Panc1 (cell line): ENCODE data around the gene SGCA. TPM values are rescaled to one million over a fixed set of nuclear protein-coding genes. Genes with fewer than 3 reads are reported as not detected.

Experiments used
- ATAC-seq: fragments of 200-7000 bp; cut with Tn5 transposase; 2 replicates; pipeline ENCODE4 v1.9.1; 2020; ENCODE audit warnings: mild to moderate bottlenecking, moderate library complexity
- BruUV-seq: library from RNA; stranded (reverse); fragments of 400-500 nt; replicated peaks from 2 replicates; lab custom pipeline; 2021; lab: Mats Ljungman, UMichigan
- CTCF ChIA-PET: fragments of 300-600 bp; sonication (Branson Sonifier 250); formaldehyde crosslinking; loops from one replicate; lab custom pipeline; 2022; ENCODE audit warnings: antibody characterized with exemption; lab: Charles Lee
- POLR2A ChIA-PET: fragments of 300-600 bp; sonication (Branson Sonifier 250); formaldehyde crosslinking; loops from one replicate; lab custom pipeline; 2022; ENCODE audit warnings: antibody characterized with exemption; lab: Charles Lee
- DNase-seq: peaks from one replicate; pipeline ENCODE4 v3.0.0-alpha.2; 2010; ENCODE audit warnings: low read depth, low spot score
- H3K27ac ChIP-seq: 2 replicates; pipeline ENCODE4 v1.5.1; 2011; ENCODE audit warnings: mild to moderate bottlenecking, low read length, inconsistent platforms
- H3K27me3 ChIP-seq: fragments of 200-500 bp; sonication (Bioruptor generic); 2 replicates; pipeline ENCODE4 v1.6.0; 2014; ENCODE audit warnings: low read length, inconsistent platforms; ENCODE audit not compliant: control insufficient read depth, insufficient read depth
- H3K36me3 ChIP-seq: fragments of 200-500 bp; sonication (Bioruptor generic); 2 replicates; pipeline ENCODE4 v1.5.1; 2014; ENCODE audit warnings: inconsistent platforms, mild to moderate bottlenecking, low read length, moderate library complexity; ENCODE audit not compliant: control insufficient read depth, insufficient read depth
- H3K4me1 ChIP-seq: 2 replicates; pipeline ENCODE4 v1.5.1; 2011; ENCODE audit warnings: inconsistent platforms, mild to moderate bottlenecking, low read length, moderate library complexity; ENCODE audit not compliant: control insufficient read depth, insufficient read depth
- H3K4me3 ChIP-seq, 2 experiments: 2 replicates each; pipeline ENCODE4 v1.5.1; 2011 to 2012; ENCODE audit warnings: low read depth in 2 of 2, low read length in 2 of 2, mild to moderate bottlenecking in 2 of 2, inconsistent platforms in 1 of 2, moderate library complexity in 1 of 2
- H3K9me3 ChIP-seq: fragments of 200-500 bp; sonication (Bioruptor generic); 2 replicates; pipeline ENCODE4 v1.5.1; 2014; ENCODE audit warnings: low read depth, mild to moderate bottlenecking, inconsistent platforms, low read length, moderate library complexity; ENCODE audit not compliant: control insufficient read depth, insufficient read depth
- POLR2AphosphoS5 ChIP-seq: IDR thresholded peaks from 2 replicates; pipeline ENCODE4 v1.6.1; 2012; ENCODE audit warnings: mild to moderate bottlenecking, low read depth, low read length, moderate library complexity
- SIN3A ChIP-seq: IDR thresholded peaks from 2 replicates; pipeline ENCODE4 v1.6.1; 2012; ENCODE audit warnings: low read depth, mild to moderate bottlenecking, low read length, moderate library complexity, borderline replicate concordance; ENCODE audit not compliant: insufficient read depth
- TCF7L2 ChIP-seq: IDR thresholded peaks from 2 replicates; pipeline ENCODE4 v1.6.1; 2011; ENCODE audit warnings: mild to moderate bottlenecking, low read depth, low read length, inconsistent platforms
- in situ Hi-C: cut with HindIII; loops from 2 replicates; pipeline ENCODE4 v1.10.0; 2016; ENCODE audit warnings: low sequenced_read_pairs, low pct_unique_long_range_greater_than_20kb
- intact Hi-C: fragments of 100-400 bp; cut with micrococcal nuclease; formaldehyde crosslinking; loops from one replicate; pipeline ENCODE4 v1.10.0; 2022; ENCODE audit not compliant: unreplicated experiment
- total RNA-seq: library from RNA; stranded (reverse); gene quantifications from one replicate; pipeline ENCODE4 v1.2.1, GENCODE V29; 2021; ENCODE audit not compliant: unreplicated experiment
- TF ChIP-seq, protein P1 (sequence below): fragments of 450-650 bp; IDR thresholded peaks from 2 replicates; pipeline ENCODE4 v1.5.1; 2017; ENCODE audit warnings: mild to moderate bottlenecking
- TF ChIP-seq, protein P2 (sequence below), 2 experiments: IDR thresholded peaks; 2 replicates each; pipeline ENCODE4 v1.6.1; 2011 to 2012; ENCODE audit warnings: low read depth in 2 of 2, control low read depth in 1 of 2, low read length in 1 of 2, mild to moderate bottlenecking in 1 of 2, moderate library complexity in 1 of 2; ENCODE audit not compliant: insufficient read depth in 1 of 2

Gene SGCA
- total RNA-seq, 1 experiment from 2014 or later: not detected

DNA sequence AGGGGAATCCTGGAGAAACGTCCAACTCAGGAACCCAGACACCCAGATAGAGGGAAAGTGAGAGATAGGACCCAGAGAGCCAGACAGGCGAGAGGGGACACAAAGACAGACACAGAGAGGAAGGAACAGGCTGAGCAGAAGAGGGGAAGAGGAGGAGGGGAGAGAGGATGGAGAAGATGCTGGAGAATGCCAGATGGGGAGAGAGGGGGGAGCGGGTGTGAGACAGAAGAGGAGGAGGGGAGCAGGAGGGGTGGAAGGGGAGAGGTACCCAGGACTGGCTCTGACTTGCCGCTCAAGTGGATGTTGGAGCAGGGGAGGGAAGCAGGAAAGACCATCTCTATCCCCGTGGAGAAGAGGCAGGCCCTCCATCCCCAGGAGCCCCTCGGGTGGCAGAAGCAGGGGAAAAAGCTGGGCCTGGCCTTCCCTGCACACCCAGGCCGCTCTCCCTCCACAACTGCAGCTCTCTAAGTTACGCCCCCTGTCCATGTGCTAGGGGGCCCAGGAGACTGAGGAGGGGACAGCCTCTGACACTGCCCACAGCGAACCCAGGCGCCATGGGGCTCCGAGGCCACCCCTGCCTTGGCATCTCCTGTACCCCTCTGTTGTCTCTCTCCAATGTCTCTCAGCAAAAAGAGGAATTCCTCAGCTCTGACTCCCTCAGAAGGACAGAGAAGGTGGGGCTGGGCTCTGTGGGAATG is 20.1 kb upstream of the SGCA start:
- H3K36me3 ChIP-seq: peaks cover 17% of the 10 kb centered on the region; the same call in 1 of the 2 replicates
- in situ Hi-C loops (no loop called here), intact Hi-C loops (no loop called here)
- ATAC-seq: no peak
- DNase-seq: no peak
- H3K4me3 ChIP-seq: no peak overlapping the region
- POLR2A ChIA-PET: no interaction called here
- H3K27ac ChIP-seq: no peak overlapping the region
- no peak for TF ChIP-seq SIN3A
- no peaks in the 10 kb centered on the region for H3K9me3 ChIP-seq
- peaks cover 23% of the 10 kb centered on the region for H3K4me1 ChIP-seq
- no peaks in the 10 kb centered on the region for H3K27me3 ChIP-seq
- CTCF ChIA-PET: interaction anchor here (0.7 kb wide), 2 partner anchors 15 to 51 kb away, joined by 5 to 7 read pairs; no protein-coding TSS in a partner anchor
- no TSS peak for BruUV-seq

DNA sequence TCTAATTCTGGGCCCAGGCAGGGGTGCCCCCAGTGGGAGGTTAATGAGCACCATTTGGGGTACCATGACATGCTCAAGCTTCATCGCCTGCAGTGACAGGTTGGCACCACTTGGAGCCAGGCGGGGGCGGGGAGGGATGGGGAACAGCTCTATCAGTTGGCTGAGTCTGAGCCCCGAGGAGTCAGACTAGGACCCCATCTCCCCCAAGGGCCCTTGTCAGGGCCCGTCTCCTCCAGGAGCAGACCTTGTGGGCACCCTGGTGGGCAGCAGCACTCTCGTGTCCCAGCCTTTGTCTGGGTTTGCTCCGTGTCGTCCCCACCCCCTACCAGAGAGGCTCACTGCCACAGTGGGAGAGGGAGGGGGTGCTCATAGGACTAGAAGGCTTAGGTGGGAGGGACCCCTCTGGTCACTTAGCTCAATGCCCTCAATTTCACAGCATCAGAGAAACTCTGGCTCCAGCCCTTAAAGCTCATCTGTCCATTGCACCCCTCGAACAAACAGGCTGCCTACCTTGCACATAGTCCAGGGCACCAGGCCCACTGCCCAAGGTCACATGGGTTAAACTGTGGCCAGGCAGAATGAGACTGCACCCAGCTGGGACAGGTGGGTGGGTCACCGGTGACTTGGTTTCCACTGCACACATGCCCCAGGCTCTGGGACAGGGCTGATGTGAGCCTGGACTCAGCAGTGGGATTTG is 19.4 kb upstream of the SGCA start:
- BruUV-seq: no TSS peak
- ATAC-seq (no peak), DNase-seq (no peak)
- Histone ChIP-seq H3K36me3 (peaks cover 19% of the 10 kb centered on the region; the same call in 1 of the 2 replicates), H3K4me3 (peak overlapping the region; percentile 70 to 97), H3K27ac (peak overlapping the region; percentile 79), H3K27me3 (no peaks in the 10 kb centered on the region), H3K4me1 (peaks cover 26% of the 10 kb centered on the region), H3K9me3 (no peaks in the 10 kb centered on the region)
- CTCF ChIA-PET: interaction anchor here (0.7 kb wide), 2 partner anchors 15 to 52 kb away, joined by 5 to 7 read pairs; no protein-coding TSS in a partner anchor
- in situ Hi-C loops: no loop called here
- no peak for TF ChIP-seq SIN3A
- POLR2A ChIA-PET: no interaction called here
- intact Hi-C loops: no loop called here

DNA sequence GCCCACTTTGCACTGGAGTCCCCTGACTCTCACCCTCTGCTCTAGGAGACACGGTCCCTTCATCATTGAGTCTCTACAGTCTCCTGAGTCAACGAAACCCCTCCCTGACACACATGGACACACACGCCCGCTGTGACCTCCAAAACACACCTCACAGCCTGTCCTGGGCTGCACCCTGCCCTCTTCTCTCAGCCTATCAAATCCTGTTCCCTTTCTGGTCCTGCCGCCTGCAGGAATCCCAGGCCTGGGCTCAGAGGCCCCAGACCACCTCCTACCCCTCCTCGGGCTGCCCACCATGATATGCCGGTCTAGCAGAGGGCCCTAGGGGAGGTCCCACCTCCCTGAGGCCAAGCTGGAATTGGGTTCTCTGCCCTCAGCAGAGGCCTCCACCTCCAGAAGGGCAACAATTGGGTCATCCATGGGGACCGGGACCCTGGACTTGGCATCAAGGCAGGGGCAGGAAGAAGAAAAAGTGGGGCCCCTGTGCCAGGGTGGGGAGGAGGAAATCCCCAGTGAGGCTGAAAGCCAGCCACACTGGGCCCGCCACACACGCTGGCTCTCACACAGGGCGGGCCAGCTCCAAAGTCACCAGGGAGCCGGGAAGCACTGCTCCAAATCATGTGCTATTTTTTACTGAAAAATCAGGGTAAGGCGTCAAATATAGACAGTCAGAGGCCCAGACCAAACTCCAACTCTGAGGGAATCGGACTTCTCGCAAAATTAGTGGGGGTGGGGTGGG is 18.7 kb upstream of the SGCA start:
- no TSS peak for BruUV-seq
- Histone ChIP-seq H3K4me1 (peaks cover 30% of the 10 kb centered on the region), H3K9me3 (no peaks in the 10 kb centered on the region), H3K27me3 (no peaks in the 10 kb centered on the region), H3K27ac (peak overlapping the region; percentile 79), H3K4me3 (peak overlapping the region; percentile 70 to 97), H3K36me3 (peaks cover 21% of the 10 kb centered on the region; the same call in 1 of the 2 replicates)
- ChIA-PET POLR2A (no interaction called here), CTCF (interaction anchor here (0.7 kb wide), 1 partner anchor 32 kb away, joined by 8 read pairs; no protein-coding TSS in a partner anchor)
- TF ChIP-seq, protein P1, sequence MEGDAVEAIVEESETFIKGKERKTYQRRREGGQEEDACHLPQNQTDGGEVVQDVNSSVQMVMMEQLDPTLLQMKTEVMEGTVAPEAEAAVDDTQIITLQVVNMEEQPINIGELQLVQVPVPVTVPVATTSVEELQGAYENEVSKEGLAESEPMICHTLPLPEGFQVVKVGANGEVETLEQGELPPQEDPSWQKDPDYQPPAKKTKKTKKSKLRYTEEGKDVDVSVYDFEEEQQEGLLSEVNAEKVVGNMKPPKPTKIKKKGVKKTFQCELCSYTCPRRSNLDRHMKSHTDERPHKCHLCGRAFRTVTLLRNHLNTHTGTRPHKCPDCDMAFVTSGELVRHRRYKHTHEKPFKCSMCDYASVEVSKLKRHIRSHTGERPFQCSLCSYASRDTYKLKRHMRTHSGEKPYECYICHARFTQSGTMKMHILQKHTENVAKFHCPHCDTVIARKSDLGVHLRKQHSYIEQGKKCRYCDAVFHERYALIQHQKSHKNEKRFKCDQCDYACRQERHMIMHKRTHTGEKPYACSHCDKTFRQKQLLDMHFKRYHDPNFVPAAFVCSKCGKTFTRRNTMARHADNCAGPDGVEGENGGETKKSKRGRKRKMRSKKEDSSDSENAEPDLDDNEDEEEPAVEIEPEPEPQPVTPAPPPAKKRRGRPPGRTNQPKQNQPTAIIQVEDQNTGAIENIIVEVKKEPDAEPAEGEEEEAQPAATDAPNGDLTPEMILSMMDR: no peak
- TF ChIP-seq, protein P2, sequence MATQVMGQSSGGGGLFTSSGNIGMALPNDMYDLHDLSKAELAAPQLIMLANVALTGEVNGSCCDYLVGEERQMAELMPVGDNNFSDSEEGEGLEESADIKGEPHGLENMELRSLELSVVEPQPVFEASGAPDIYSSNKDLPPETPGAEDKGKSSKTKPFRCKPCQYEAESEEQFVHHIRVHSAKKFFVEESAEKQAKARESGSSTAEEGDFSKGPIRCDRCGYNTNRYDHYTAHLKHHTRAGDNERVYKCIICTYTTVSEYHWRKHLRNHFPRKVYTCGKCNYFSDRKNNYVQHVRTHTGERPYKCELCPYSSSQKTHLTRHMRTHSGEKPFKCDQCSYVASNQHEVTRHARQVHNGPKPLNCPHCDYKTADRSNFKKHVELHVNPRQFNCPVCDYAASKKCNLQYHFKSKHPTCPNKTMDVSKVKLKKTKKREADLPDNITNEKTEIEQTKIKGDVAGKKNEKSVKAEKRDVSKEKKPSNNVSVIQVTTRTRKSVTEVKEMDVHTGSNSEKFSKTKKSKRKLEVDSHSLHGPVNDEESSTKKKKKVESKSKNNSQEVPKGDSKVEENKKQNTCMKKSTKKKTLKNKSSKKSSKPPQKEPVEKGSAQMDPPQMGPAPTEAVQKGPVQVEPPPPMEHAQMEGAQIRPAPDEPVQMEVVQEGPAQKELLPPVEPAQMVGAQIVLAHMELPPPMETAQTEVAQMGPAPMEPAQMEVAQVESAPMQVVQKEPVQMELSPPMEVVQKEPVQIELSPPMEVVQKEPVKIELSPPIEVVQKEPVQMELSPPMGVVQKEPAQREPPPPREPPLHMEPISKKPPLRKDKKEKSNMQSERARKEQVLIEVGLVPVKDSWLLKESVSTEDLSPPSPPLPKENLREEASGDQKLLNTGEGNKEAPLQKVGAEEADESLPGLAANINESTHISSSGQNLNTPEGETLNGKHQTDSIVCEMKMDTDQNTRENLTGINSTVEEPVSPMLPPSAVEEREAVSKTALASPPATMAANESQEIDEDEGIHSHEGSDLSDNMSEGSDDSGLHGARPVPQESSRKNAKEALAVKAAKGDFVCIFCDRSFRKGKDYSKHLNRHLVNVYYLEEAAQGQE (IDR thresholded peaks at IDR 0.05; ENCODE audit: insufficient read depth in 1 of 2, low read depth in 2 of 2, low read length in 1 of 2): no peak
- no peak for TF ChIP-seq SIN3A
- no peak for TF ChIP-seq TCF7L2
- TF ChIP-seq POLR2AphosphoS5: no peak
- intact Hi-C loops: no loop called here
- ATAC-seq (no peak), DNase-seq (no peak)
- in situ Hi-C loops: no loop called here
